GM19455 (cell line): ENCODE data around the gene PARD6B.

Source experiments
- ATAC-seq: cut with Tn5 transposase; IDR thresholded peaks from one replicate; pipeline ENCODE4 v1.9.1; 2021; ENCODE audit not compliant: unreplicated experiment

The PARD6B gene

GRCh38 chr20:50722424-50723155 lies 8.8 kb upstream of the PARD6B start:
- no peak for ATAC-seq

GRCh38 chr20:50723672-50724071 lies 7.7 kb upstream of the PARD6B start:
- no peak for ATAC-seq

DNA sequence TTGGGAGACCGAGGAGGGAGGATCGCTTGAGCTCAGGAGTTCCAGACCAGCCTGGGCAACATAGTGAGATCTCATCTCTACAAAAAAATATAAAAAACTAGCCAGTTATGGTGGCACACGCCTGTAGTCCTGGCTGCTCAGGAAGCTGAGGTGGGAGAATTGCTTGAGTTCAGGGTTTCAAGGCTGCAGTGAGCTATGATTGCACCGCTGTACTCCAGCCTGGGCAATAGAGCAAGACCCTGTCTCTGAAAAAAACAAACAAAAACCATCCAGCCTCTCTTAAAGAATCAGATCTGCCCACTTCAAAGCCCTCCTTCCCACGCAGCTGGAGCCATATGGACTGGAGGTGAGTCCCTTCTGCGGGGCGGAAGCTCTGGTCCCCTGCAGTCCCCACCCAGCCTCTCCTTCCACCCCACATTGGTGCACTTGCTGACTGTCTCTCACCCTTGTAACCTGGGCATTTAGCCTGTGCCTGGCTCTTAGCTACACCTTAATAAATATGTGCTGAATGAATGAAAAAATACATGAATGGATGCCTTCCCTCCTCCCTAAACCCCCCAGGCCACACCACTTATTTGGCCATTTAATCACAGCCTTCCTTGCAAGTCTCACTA lies 7.2 kb upstream of the PARD6B start:
- ATAC-seq, result no peak

DNA sequence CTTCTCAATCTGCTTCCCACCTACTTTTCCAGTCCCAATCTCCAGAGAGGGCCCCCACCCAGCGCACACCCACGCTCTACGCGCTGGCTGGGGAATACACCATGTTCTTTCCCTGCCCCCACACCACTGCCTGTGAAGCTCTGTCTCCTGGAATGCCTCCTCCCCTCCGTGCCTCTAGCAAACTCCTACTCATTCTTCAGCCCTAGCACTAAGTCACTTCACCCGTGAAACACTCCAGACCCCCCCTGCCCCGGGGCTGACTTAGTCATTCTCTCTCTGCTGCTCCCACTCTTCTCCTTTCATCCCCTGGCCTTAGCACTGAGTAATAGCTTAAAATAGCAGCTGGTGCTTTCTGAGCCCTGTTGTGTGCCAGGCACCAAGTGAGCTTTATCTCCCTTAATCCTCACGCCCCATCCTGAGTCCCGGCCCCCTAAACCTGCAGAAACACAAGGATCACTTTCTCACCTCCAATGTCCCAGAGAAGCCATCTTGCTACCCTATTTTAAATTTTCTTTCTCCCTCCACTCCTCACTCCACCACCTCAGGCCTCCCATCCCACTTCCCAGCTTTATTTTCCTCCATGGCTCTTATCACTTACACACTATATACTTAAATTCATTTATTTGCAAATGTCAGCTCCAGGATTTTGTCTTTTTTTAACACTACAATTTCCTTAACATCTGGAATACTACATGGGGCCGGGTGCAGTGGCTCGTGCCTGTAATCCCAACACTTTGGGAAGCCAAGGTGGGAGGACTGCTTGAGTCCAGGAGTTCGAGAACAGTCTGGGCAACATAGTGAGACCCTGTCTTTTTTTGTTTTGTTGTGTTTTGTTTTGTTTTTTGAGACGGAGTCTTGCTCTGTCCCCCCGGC lies 6.3 kb upstream of the PARD6B start:
- no peak for ATAC-seq

DNA sequence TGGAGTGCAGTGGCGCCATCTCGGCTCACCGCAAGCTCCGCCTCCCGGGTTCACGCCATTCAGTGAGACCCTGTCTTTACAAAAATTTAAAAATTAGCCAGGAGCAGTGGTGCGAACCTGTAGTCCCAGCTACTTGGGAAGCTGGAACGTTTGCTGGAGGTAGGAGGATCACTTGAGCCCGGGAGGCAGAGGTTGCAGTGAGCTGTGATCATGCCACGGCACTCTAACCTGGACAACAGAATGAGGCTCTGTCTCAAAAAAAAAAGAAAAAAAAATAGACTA lies 5.7 kb upstream of the PARD6B start:
- ATAC-seq, result no peak

DNA sequence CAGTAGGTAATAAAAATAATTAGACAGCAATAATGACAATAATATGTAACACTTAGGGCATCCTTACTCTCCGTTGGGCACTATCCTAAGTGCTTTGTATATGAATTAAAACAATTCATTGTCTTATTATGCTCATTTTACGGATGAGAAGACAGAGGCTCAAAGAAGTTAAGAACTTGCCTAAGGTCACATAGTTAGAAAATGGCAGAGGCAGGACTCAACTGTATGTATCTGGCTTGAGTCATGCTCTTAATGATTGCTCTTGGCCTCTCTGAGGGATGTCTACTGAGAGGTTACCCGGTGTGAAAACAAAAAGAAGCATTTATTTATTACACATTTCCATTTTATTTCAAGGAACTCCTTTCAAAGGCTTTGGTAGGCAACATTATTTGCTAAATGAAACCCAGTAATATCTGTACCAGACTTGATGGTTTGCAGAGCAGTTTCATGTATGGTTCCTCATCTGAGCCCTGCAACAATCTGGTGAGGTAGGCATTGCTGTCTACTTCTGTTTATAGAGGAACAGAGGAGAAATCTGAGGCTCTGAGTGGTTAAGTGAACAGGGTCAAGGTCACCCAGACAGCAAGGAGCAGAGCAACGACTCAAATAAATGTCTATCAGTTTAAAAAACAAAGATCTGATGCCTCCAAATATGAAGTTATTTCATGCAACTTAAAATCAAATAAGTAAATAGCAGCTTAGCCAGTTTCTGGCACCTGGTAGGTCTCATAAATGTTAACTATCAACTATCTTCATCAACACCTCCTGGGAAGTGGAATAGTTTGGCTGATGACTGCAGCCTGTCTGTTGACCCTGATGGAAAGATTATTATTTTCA lies 4.2 kb upstream of the PARD6B start:
- ATAC-seq, result no peak

- ATAC-seq, result no peak
These were observed 3.4 kb upstream of the PARD6B start for GRCh38 chr20:50727792-50728485.

DNA sequence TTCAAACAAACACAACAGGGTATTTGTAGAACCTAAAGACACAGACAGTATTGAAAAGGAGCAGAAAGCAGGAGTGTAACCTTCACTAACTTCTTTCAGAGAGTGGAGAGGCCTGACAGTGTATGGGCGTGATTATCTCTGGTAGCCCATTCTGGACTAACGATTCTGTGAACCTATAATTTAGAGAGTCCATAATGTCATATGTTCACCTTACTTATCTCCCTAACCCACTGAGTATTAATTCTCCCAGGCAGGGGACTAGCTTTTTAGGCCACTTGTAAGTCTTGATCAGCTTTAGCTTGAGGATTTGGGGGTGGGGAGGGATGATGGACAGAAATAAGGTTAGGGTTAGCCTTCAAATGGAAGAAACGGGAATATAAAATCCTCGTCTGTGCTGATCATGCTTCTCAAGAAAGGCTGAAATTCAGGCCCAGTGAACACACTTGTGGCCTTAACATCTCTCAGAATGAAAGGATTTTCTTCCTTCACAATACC lies 2.8 kb upstream of the PARD6B start:
- no peak for ATAC-seq

DNA sequence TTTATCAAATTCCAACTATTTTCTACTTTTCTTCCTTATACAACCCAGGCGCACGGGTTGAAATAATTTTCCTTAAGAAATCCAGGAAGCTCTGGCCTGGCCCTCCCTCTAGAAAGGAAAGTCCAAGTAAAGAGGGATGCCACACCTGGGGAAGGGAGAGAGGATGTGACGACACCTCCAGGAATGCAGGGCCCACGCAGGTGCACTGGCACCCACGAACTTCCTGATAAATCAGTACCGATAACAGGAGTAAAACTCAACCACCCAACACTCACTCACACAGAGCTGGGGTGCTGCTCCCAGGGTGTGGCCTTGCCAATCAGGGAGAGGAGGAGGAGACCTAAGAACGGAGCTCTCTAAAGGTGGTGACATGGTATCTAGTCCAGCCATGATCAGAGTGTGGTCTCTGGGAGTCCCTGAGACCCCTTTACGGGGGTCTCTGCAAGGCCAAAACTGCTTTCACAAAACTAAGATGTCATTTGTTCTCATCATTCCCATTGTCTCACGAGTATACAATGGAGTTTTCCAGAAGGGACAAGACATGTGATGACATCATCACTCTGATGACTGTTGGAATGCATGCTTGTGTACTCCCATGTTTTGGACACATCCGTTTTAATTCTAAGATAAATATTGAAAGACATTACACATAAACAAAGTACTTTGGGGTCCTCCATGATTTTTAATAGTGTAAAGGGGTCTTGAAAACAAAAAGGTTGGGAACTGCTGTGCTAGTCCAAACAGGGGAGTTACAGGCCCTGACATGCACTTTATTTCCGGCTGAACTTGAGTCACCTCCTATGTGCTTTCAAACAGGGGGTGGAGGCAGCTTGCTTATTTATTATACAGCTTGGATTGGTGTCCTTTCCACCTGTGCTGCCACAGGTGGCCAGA lies 2.2 kb upstream of the PARD6B start:
- no peak for ATAC-seq

GRCh38 chr20:50729901-50730764 lies 1.2 kb upstream of the PARD6B start:
- ATAC-seq, result no peak

DNA sequence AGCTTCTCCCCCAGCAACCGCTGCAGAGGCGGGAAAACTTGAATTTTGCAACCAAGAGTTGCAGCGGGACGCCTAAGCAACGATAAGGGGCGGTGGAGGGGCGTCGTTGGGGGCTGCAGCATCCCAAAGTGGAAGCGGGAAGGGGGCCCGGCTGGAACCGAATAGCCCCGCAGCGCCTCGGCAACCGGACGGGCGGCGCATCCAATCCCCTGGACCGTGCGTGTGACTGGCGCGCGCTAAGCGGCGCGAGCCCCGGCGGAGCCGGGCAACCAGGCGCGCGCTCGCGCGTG lies 670 bp upstream of the PARD6B start:
- no peak for ATAC-seq

DNA sequence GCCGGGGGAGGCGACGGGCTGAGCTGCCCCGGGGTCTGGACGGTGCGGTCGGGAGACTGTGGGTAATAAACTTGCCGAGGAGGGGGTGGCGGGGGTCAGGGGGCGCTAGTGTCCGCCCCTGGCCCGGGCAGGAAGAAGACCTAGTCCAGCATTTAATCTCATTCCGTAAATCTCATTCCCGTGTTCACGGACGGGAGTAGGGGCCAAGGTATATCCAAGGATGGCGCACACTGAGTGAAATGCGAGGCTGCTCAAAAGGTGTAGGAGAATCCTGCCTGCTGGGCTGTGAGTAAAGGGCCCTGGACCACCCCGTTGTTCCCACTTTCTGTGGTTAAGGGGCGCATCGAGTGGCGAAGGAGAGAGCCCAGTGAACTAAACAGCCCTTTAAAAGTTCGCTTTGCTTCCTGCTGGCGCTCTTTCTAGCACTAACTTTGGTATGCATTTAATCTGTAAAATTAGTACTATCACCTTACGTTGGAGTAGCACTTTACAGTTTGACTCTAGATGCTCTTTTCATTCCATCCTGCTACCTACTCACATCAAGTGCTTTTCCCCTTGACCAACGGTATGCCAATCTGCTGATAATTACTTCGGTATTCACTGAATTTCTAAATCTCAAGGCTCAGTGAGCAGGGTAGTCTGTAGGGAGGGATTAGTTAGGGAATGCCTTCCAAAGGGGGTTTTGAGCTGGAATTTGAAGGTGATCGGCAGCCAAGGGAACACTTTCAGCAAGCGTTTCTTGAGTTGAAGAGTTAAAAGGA lies 730 bp downstream of the PARD6B start:
- ATAC-seq, result no peak

DNA sequence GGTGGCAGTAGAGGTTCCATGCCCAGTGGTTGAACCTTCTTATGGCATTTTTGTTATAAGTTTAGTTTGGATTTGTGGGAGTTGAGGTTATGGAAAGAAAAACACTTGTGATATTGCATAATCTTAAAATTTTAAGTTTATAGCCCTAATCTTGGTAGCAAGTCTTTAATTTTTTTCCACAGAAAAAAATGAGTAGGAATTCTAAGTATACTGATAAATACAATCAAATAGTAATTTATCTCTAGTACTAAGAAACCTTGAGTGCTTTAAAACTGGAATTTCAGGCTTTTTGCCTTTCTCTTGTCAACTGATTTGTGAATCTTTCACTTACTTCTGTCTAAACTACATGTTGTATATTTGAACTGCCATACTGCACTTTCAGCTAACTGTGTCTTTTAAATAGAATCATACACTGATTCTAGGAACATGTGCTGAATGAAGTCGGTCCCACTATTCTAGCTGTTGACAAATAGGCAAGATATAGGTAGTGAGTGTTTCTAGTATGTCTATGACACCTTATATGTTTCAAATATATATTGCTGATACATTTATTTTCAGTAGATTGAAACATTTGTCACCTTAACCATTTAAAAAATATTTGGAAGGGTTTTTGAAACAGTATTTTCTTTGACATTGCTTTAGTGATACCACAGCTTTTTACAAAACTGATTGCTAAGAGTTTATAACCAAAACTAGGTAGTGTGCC lies 2.4 kb downstream of the PARD6B start:
- ATAC-seq, result no peak

DNA sequence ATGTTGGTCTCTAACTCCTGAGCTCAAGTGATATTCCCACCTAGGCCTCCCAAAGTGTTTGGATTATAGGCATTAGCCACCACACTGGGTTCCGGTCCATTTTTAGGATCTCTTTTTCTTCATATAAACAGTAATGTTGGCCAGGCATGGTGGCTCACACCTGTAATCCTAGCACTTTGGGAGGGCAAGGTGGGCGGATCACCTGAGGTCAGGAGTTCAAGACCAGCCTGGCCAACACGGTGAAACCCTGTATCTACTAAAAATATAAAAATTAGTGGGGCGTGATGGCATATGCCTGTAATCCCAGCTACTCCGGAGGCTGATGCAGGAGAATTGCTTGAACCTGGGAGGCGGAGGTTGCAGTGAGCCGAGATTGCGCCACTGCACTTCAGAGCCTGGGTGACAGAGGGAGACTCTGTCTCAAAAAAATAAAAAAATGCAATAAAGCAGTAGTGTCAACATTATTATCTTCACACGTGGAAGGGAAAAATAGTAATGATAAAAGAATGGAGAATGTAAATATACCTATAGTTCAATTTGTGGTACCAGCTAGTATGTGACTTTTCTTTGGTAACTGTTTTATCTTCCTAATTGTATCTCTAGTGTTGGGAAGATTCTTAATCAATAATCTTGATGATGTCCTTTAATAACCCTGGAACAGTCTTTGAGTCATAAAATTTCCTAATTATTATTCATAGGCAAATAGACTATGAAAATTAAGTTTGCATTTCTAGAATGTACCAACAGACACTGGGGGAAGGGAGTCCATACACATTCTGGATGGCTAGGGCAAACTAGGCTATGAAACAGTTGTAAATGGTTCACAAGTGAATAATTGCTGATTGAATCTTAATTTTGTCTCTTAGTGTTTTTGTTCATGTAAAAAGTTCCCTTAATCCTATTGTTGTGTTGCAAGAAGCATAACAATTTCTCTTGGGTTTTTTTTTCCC lies 3.6 kb downstream of the PARD6B start:
- no peak for ATAC-seq

- ATAC-seq, result no peak
These were observed 4.4 kb downstream of the PARD6B start for GRCh38 chr20:50735813-50736212.

DNA sequence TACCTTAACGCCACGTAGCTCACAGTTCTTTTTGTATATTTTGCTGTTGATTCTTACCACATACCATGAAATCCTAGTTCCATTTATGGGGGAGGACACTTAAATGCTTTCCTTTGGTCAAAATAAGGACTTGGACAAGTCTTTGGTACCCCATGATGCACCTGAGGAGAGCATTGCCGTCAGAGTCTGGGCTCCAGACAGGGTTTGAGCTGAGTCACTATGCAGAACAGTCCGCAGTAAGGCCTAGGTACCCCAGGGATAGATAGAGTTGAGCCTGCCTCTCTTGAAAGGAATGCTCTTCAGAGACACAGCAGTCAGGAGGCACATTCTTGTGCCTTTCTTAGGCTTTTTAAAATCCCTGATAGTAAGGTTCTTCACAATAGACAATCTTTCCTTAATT lies 6.0 kb downstream of the PARD6B start:
- no peak for ATAC-seq
